NCI-H524 (cell line): ENCODE results near the gene PODXL2.
"Not testable (repeated sequence)": the region's sequence is repeated elsewhere in the genome, so short reads cannot be mapped to it uniquely, and the experiment has no call there.

ENCODE experiments used
- DNase-seq, 2 experiments: peaks; one replicate each; lab custom pipeline; 2025; lab: John Stamatoyannopoulos, UW

PODXL2 gene

GRCh38 chr3:127605547-127605946 lies 23.4 kb upstream of the PODXL2 start:
- not testable (repeated sequence) for DNase-seq

- no peak for DNase-seq
Measured at GRCh38 chr3:127606086-127606805, 22.7 kb upstream of the PODXL2 start.

- DNase-seq: no peak
Measured at GRCh38 chr3:127606981-127607595, 21.9 kb upstream of the PODXL2 start.

- no peak for DNase-seq
Measured at GRCh38 chr3:127607675-127608361, 21.2 kb upstream of the PODXL2 start.

GRCh38 chr3:127608362-127608718 lies 20.6 kb upstream of the PODXL2 start:
- no peak for DNase-seq

GRCh38 chr3:127610105-127610504 lies 18.9 kb upstream of the PODXL2 start:
- DNase-seq: no peak

- DNase-seq: no peak
Measured at GRCh38 chr3:127611251-127611650, 17.7 kb upstream of the PODXL2 start.

- no peak for DNase-seq
Measured at GRCh38 chr3:127612966-127613365, 16.0 kb upstream of the PODXL2 start.

- no peak for DNase-seq
Measured at GRCh38 chr3:127613406-127613805, 15.6 kb upstream of the PODXL2 start.

- DNase-seq: no peak
Measured at GRCh38 chr3:127614928-127615589, 13.9 kb upstream of the PODXL2 start.

GRCh38 chr3:127615631-127616305 lies 13.2 kb upstream of the PODXL2 start:
- no peak for DNase-seq

- no peak for DNase-seq
Measured at GRCh38 chr3:127616836-127617605, 12.0 kb upstream of the PODXL2 start.

- no peak for DNase-seq
Measured at GRCh38 chr3:127618891-127619290, 10.1 kb upstream of the PODXL2 start.

- no peak for DNase-seq
Measured at GRCh38 chr3:127620637-127621375, 8.2 kb upstream of the PODXL2 start.

- no peak for DNase-seq
Measured at GRCh38 chr3:127622031-127622430, 7.0 kb upstream of the PODXL2 start.

- DNase-seq: no peak
Measured at GRCh38 chr3:127622772-127623576, 6.0 kb upstream of the PODXL2 start.

- no peak for DNase-seq
Measured at GRCh38 chr3:127624063-127624462, 4.9 kb upstream of the PODXL2 start.

- no peak for DNase-seq
Measured at GRCh38 chr3:127625821-127626220, 3.2 kb upstream of the PODXL2 start.

- no peak for DNase-seq
Measured at GRCh38 chr3:127628426-127628787, 578 bp upstream of the PODXL2 start.
